ENCODE results near the gene ZNF83. TPM values are rescaled to one million over a fixed set of nuclear protein-coding genes. Genes with fewer than 3 reads are reported as not detected.

Gene ZNF83
- total and polyA plus RNA-seq, 4 donors, result 53.5 to 86.3 (median 71.6) TPM

GRCh38 chr19:52667972-52668371, 29.8 kb upstream of the ZNF83 start:
- Histone ChIP-seq H3K4me1 (ENCODE audit: control insufficient read depth, insufficient read depth, low read length) (no peaks in the 10 kb centered on the region), H3K27ac (ENCODE audit: low read depth, low read length) (no peak overlapping the region), H3K9me3 (ENCODE audit: control insufficient read depth, insufficient read depth, low read length) (no peaks in the 10 kb centered on the region), H3K27me3 (ENCODE audit: control insufficient read depth, insufficient read depth, low read length) (no peaks in the 10 kb centered on the region), H3K4me3 (ENCODE audit: low read depth, low read length) (no peak overlapping the region), H3K36me3 (ENCODE audit: control insufficient read depth, insufficient read depth, low read length) (no peaks in the 10 kb centered on the region)
- no peak for DNase-seq (ENCODE audit: low read depth in 4 of 6, low spot score in 6 of 6)
- 81% methylated on average over 4 of the region's 6 CpGs for WGBS (ENCODE audit: insufficient coverage)

GRCh38 chr19:52666506-52666905, 28.4 kb upstream of the ZNF83 start:
- H3K36me3 ChIP-seq (ENCODE audit: control insufficient read depth, insufficient read depth, low read length), result no peaks in the 10 kb centered on the region
- H3K4me1 ChIP-seq (ENCODE audit: control insufficient read depth, insufficient read depth, low read length), result no peaks in the 10 kb centered on the region
- no peaks in the 10 kb centered on the region for H3K27me3 ChIP-seq (ENCODE audit: control insufficient read depth, insufficient read depth, low read length)
- H3K9me3 ChIP-seq (ENCODE audit: control insufficient read depth, insufficient read depth, low read length), result no peaks in the 10 kb centered on the region
- H3K4me3 ChIP-seq (ENCODE audit: low read depth, low read length), result no peak overlapping the region
- no peak for DNase-seq (ENCODE audit: low read depth in 4 of 6, low spot score in 6 of 6)
- no peak overlapping the region for H3K27ac ChIP-seq (ENCODE audit: low read depth, low read length)

- H3K4me1 ChIP-seq (ENCODE audit: control insufficient read depth, insufficient read depth, low read length), result no peaks in the 10 kb centered on the region
These were observed 27.4 kb upstream of the ZNF83 start for GRCh38 chr19:52665529-52665928.

GRCh38 chr19:52665027-52665426, 26.9 kb upstream of the ZNF83 start:
- H3K27ac ChIP-seq (ENCODE audit: low read depth, low read length), result no peak overlapping the region

More at GRCh38 chr19:52665529-52665928, 27.4 kb upstream of the ZNF83 start:
- Histone ChIP-seq H3K27me3 (ENCODE audit: control insufficient read depth, insufficient read depth, low read length) (no peaks in the 10 kb centered on the region), H3K27ac (ENCODE audit: low read depth, low read length) (no peak overlapping the region), H3K36me3 (ENCODE audit: control insufficient read depth, insufficient read depth, low read length) (no peaks in the 10 kb centered on the region), H3K9me3 (ENCODE audit: control insufficient read depth, insufficient read depth, low read length) (no peaks in the 10 kb centered on the region), H3K4me3 (ENCODE audit: low read depth, low read length) (no peak overlapping the region)
- DNase-seq (ENCODE audit: low read depth in 4 of 6, low spot score in 6 of 6), result no peak
- WGBS (ENCODE audit: insufficient coverage), result 97% methylated on average over 6 of the region's 6 CpGs

GRCh38 chr19:52664461-52664860, 26.3 kb upstream of the ZNF83 start:
- H3K36me3 ChIP-seq (ENCODE audit: control insufficient read depth, insufficient read depth, low read length), result peaks cover 3% of the 10 kb centered on the region
- no peak for DNase-seq (ENCODE audit: low read depth in 4 of 6, low spot score in 6 of 6)
- H3K9me3 ChIP-seq (ENCODE audit: control insufficient read depth, insufficient read depth, low read length), result no peaks in the 10 kb centered on the region
- no peak overlapping the region for H3K4me3 ChIP-seq (ENCODE audit: low read depth, low read length)
- no peaks in the 10 kb centered on the region for H3K4me1 ChIP-seq (ENCODE audit: control insufficient read depth, insufficient read depth, low read length)
- H3K27ac ChIP-seq (ENCODE audit: low read depth, low read length), result no peak overlapping the region
- WGBS (ENCODE audit: insufficient coverage), result 44% methylated on average over 3 of the region's 5 CpGs
- H3K27me3 ChIP-seq (ENCODE audit: control insufficient read depth, insufficient read depth, low read length), result no peaks in the 10 kb centered on the region

More at GRCh38 chr19:52665027-52665426, 26.9 kb upstream of the ZNF83 start:
- Histone ChIP-seq H3K9me3 (ENCODE audit: control insufficient read depth, insufficient read depth, low read length) (no peaks in the 10 kb centered on the region), H3K4me1 (ENCODE audit: control insufficient read depth, insufficient read depth, low read length) (no peaks in the 10 kb centered on the region), H3K36me3 (ENCODE audit: control insufficient read depth, insufficient read depth, low read length) (peaks cover under 1% of the 10 kb centered on the region), H3K27me3 (ENCODE audit: control insufficient read depth, insufficient read depth, low read length) (no peaks in the 10 kb centered on the region), H3K4me3 (ENCODE audit: low read depth, low read length) (no peak overlapping the region)
- no peak for DNase-seq (ENCODE audit: low read depth in 4 of 6, low spot score in 6 of 6)
- no CpG with 5 or more reads among the region's 4 CpGs for WGBS (ENCODE audit: insufficient coverage)

- H3K4me3 ChIP-seq (ENCODE audit: low read depth, low read length), result no peak overlapping the region
- H3K36me3 ChIP-seq (ENCODE audit: control insufficient read depth, insufficient read depth, low read length), result peaks cover 7% of the 10 kb centered on the region
- H3K27me3 ChIP-seq (ENCODE audit: control insufficient read depth, insufficient read depth, low read length), result no peaks in the 10 kb centered on the region
- H3K4me1 ChIP-seq (ENCODE audit: control insufficient read depth, insufficient read depth, low read length), result no peaks in the 10 kb centered on the region
- H3K9me3 ChIP-seq (ENCODE audit: control insufficient read depth, insufficient read depth, low read length), result no peaks in the 10 kb centered on the region
- DNase-seq (ENCODE audit: low read depth in 4 of 6, low spot score in 6 of 6), result no peak
- WGBS (ENCODE audit: insufficient coverage), result 94% methylated on average over 3 of the region's 3 CpGs
- H3K27ac ChIP-seq (ENCODE audit: low read depth, low read length), result no peak overlapping the region
These were observed 24.5 kb upstream of the ZNF83 start for GRCh38 chr19:52662631-52663030.

GRCh38 chr19:52660981-52661380, 22.8 kb upstream of the ZNF83 start:
- 100% methylated on average over 2 of the region's 3 CpGs for WGBS (ENCODE audit: insufficient coverage)
- H3K36me3 ChIP-seq (ENCODE audit: control insufficient read depth, insufficient read depth, low read length), result peaks cover 7% of the 10 kb centered on the region
- H3K4me3 ChIP-seq (ENCODE audit: low read depth, low read length), result no peak overlapping the region
- H3K27me3 ChIP-seq (ENCODE audit: control insufficient read depth, insufficient read depth, low read length), result no peaks in the 10 kb centered on the region
- DNase-seq (ENCODE audit: low read depth in 4 of 6, low spot score in 6 of 6), result no peak
- H3K27ac ChIP-seq (ENCODE audit: low read depth, low read length), result no peak overlapping the region
- no peaks in the 10 kb centered on the region for H3K9me3 ChIP-seq (ENCODE audit: control insufficient read depth, insufficient read depth, low read length)
- H3K4me1 ChIP-seq (ENCODE audit: control insufficient read depth, insufficient read depth, low read length), result no peaks in the 10 kb centered on the region

- no peak overlapping the region for H3K27ac ChIP-seq (ENCODE audit: low read depth, low read length)
- H3K4me1 ChIP-seq (ENCODE audit: control insufficient read depth, insufficient read depth, low read length), result no peaks in the 10 kb centered on the region
- peaks cover 11% of the 10 kb centered on the region for H3K36me3 ChIP-seq (ENCODE audit: control insufficient read depth, insufficient read depth, low read length)
- WGBS (ENCODE audit: insufficient coverage), result 83% methylated on average over 12 of the region's 14 CpGs
- no peak overlapping the region for H3K4me3 ChIP-seq (ENCODE audit: low read depth, low read length)
- no peaks in the 10 kb centered on the region for H3K9me3 ChIP-seq (ENCODE audit: control insufficient read depth, insufficient read depth, low read length)
- DNase-seq (ENCODE audit: low read depth in 4 of 6, low spot score in 6 of 6), result no peak
- no peaks in the 10 kb centered on the region for H3K27me3 ChIP-seq (ENCODE audit: control insufficient read depth, insufficient read depth, low read length)
These were observed 20.9 kb upstream of the ZNF83 start for GRCh38 chr19:52659013-52659412.

GRCh38 chr19:52658595-52658994, 20.4 kb upstream of the ZNF83 start:
- WGBS (ENCODE audit: insufficient coverage), result 76% methylated on average over 2 of the region's 5 CpGs
- Histone ChIP-seq H3K4me1 (ENCODE audit: control insufficient read depth, insufficient read depth, low read length) (no peaks in the 10 kb centered on the region), H3K9me3 (ENCODE audit: control insufficient read depth, insufficient read depth, low read length) (no peaks in the 10 kb centered on the region), H3K4me3 (ENCODE audit: low read depth, low read length) (no peak overlapping the region), H3K27me3 (ENCODE audit: control insufficient read depth, insufficient read depth, low read length) (no peaks in the 10 kb centered on the region), H3K27ac (ENCODE audit: low read depth, low read length) (no peak overlapping the region), H3K36me3 (ENCODE audit: control insufficient read depth, insufficient read depth, low read length) (peaks cover 11% of the 10 kb centered on the region)
- DNase-seq (ENCODE audit: low read depth in 4 of 6, low spot score in 6 of 6), result no peak

- no peaks in the 10 kb centered on the region for H3K27me3 ChIP-seq (ENCODE audit: control insufficient read depth, insufficient read depth, low read length)
- H3K9me3 ChIP-seq (ENCODE audit: control insufficient read depth, insufficient read depth, low read length), result no peaks in the 10 kb centered on the region
- H3K27ac ChIP-seq (ENCODE audit: low read depth, low read length), result no peak overlapping the region
- no peak for DNase-seq (ENCODE audit: low read depth in 4 of 6, low spot score in 6 of 6)
- 100% methylated on average over 1 of the region's 4 CpGs for WGBS (ENCODE audit: insufficient coverage)
- no peaks in the 10 kb centered on the region for H3K4me1 ChIP-seq (ENCODE audit: control insufficient read depth, insufficient read depth, low read length)
- H3K36me3 ChIP-seq (ENCODE audit: control insufficient read depth, insufficient read depth, low read length), result peaks cover 8% of the 10 kb centered on the region
- H3K4me3 ChIP-seq (ENCODE audit: low read depth, low read length), result no peak overlapping the region
These were observed 15.0 kb upstream of the ZNF83 start for GRCh38 chr19:52653161-52653560.
